Measurements from ENCODE around the gene SH2D4B. TPM values are rescaled to one million over a fixed set of nuclear protein-coding genes. Genes with fewer than 3 reads are reported as not detected.

SH2D4B gene
- total and polyA plus RNA-seq, 10 of the 15 experiments (the other 5 are each of a cell fraction or from before 2014, with no cell fraction given): 0.04 to 0.21 (median 0.13) TPM; not detected in 5

- H2AFZ ChIP-seq (ENCODE audit: control insufficient read depth, low read depth, low read length): no peak overlapping the region
- H3K27me3 ChIP-seq (replicated peaks in 1 of 2; ENCODE audit: control insufficient read depth in 2 of 2, insufficient read depth in 2 of 2, low read length in 1 of 2): no peaks in the 10 kb centered on the region
- intact Hi-C loops (cut with micrococcal nuclease; ENCODE audit: unreplicated experiment) (loop anchor here (5.0 kb wide), 2 partner anchors 47 to 122 kb away; no protein-coding TSS in a partner anchor), in situ Hi-C loops (cut with MboI) (loop anchor here (5.0 kb wide), 1 partner anchor 57 kb away; no protein-coding TSS in a partner anchor)
- H3K9me3 ChIP-seq (replicated peaks; ENCODE audit: control insufficient read depth, insufficient read depth, low read length): no peaks in the 10 kb centered on the region
- FAIRE-seq: no peak
- H4K20me1 ChIP-seq (ENCODE audit: control insufficient read depth, insufficient read depth): no peaks in the 10 kb centered on the region
- peaks cover 19 to 25% of the 10 kb centered on the region in 2 experiments for H3K36me3 ChIP-seq (ENCODE audit: control insufficient read depth in 2 of 2, insufficient read depth in 2 of 2, low read length in 1 of 2)
- peaks cover 31% of the 10 kb centered on the region for H3K4me1 ChIP-seq (ENCODE audit: control insufficient read depth, insufficient read depth, low read length)
- no peak overlapping the region for H3K27ac ChIP-seq (ENCODE audit: control insufficient read depth, insufficient read depth)
- SMC1A ChIA-PET (ENCODE audit: uncharacterized antibody, unreplicated experiment): interaction anchor here (0.8 to 21.2 kb wide), 18 partner anchors 8 to 158 kb away, joined by 3 to 1038 read pairs (median 4); partner anchors contain the start of gene TSPAN14
- RAD21 ChIA-PET (ENCODE audit: unreplicated experiment): interaction anchor here (0.8 to 13.9 kb wide), 16 partner anchors 9 to 441 kb away, joined by 3 to 432 read pairs (median 8); partner anchors contain the start of genes PRXL2A and TSPAN14
- CTCF ChIA-PET: interaction anchor here (0.7 to 21.6 kb wide), 22 partner anchors 10 to 357 kb away, joined by 3 to 852 read pairs (median 8); partner anchors contain the start of gene TSPAN14
- TF ChIP-seq NR2F1 (conservative IDR thresholded peaks at IDR 0.05) (no peak), ATF7 (IDR thresholded peaks at IDR 0.05; ENCODE audit: low read depth) (no peak), CBFB (IDR thresholded peaks at IDR 0.05; ENCODE audit: low read depth) (no peak), CBX5 (IDR thresholded peaks at IDR 0.05; ENCODE audit: low read depth) (no peak), MYC (IDR thresholded peaks at IDR 0.05; ENCODE audit: insufficient read depth, insufficient read length, insufficient replicate concordance, low read length, severe bottlenecking) (no peak), ZNF207 (IDR thresholded peaks at IDR 0.05; ENCODE audit: borderline replicate concordance) (no peak)
- no peak for DNase-seq (ENCODE audit: low read depth, low spot score)
- 59% methylated on average over 7 of the region's 7 CpGs for WGBS (ENCODE audit: insufficient coverage, insufficient replicate concordance, low lambda C conversion rate, missing lambda C conversion rate)
- no peak overlapping the region for H3K4me2 ChIP-seq (ENCODE audit: control insufficient read depth, insufficient read depth)
- H3K9ac ChIP-seq (ENCODE audit: control insufficient read depth, insufficient read depth, low read length): no peak overlapping the region
- H3K79me2 ChIP-seq (ENCODE audit: control insufficient read depth, insufficient read depth, low read length): peaks cover 17% of the 10 kb centered on the region
- no peak overlapping the region for H3K4me3 ChIP-seq
- BruUV-seq (replicated peaks): no TSS peak
- POLR2A ChIA-PET: interaction anchor here (0.7 to 8.3 kb wide), 9 partner anchors 10 to 59 kb away, joined by 3 to 60 read pairs (median 9); partner anchors contain the start of gene TSPAN14
- ATAC-seq: no peak
These were observed 33.4 kb upstream of the SH2D4B start for GRCh38 chr10:80504158-80504811.
